WTC11 (cell line): ENCODE data around the gene GRM8. TPM values are rescaled to one million over a fixed set of nuclear protein-coding genes. Genes with fewer than 3 reads are reported as not detected.

Experiments used
- ATAC-seq: fragments of 200-7000 bp; cut with Tn5 transposase; 2 replicates; pipeline ENCODE4 v1.10.0; 2021; ENCODE audit warnings: mild to moderate bottlenecking, moderate library complexity
- CTCF ChIA-PET: fragments of 300-600 bp; sonication (Branson Sonifier 250); formaldehyde crosslinking; loops from one replicate; lab custom pipeline; 2021; ENCODE audit warnings: antibody characterized with exemption; lab: Charles Lee
- POLR2A ChIA-PET: fragments of 350-600 bp; sonication (Branson Sonifier 250); formaldehyde crosslinking; loops from one replicate; lab custom pipeline; 2021; ENCODE audit warnings: antibody characterized with exemption; lab: Charles Lee
- DNase-seq: peaks from one replicate; pipeline ENCODE4 v3.0.0; 2021; ENCODE audit warnings: low spot score
- H3K27ac Mint-ChIP-seq: 2 replicates; pipeline ENCODE4 v1.8.0; 2021; ENCODE audit warnings: mixed read lengths
- H3K27me3 Mint-ChIP-seq: 2 replicates; pipeline ENCODE4 v1.8.0; 2021; ENCODE audit warnings: low read depth, mild to moderate bottlenecking, moderate library complexity, mixed read lengths
- H3K36me3 Mint-ChIP-seq: 2 replicates; pipeline ENCODE4 v1.8.0; 2021; ENCODE audit warnings: mixed read lengths
- H3K4me1 Mint-ChIP-seq: 2 replicates; pipeline ENCODE4 v1.8.0; 2022; ENCODE audit warnings: mixed read lengths
- H3K4me3 Mint-ChIP-seq: 2 replicates; pipeline ENCODE4 v1.8.0; 2021; ENCODE audit warnings: mild to moderate bottlenecking, moderate library complexity, mixed read lengths
- H3K9me3 Mint-ChIP-seq: 2 replicates; pipeline ENCODE4 v1.8.0; 2021; ENCODE audit warnings: mixed read lengths
- CBFB ChIP-seq: sonication (generic); formaldehyde crosslinking; IDR thresholded peaks from 2 replicates; pipeline ENCODE4 v1.8.1; 2022; ENCODE audit warnings: mild to moderate bottlenecking, low read depth, missing genetic modification reagents
- GABPB1 ChIP-seq: sonication (generic); formaldehyde crosslinking; IDR thresholded peaks from 2 replicates; pipeline ENCODE4 v1.8.1; 2023; ENCODE audit warnings: mild to moderate bottlenecking, missing genetic modification reagents
- GTF2I ChIP-seq: fragments of 250-450 bp; sonication (Bioruptor Pico); conservative IDR thresholded peaks from 2 replicates; pipeline ENCODE4 v1.4.0; 2021; ENCODE audit warnings: mild to moderate bottlenecking
- IRF2 ChIP-seq: sonication (generic); formaldehyde crosslinking; IDR thresholded peaks from 2 replicates; pipeline ENCODE4 v1.8.0; 2022; ENCODE audit warnings: low read depth, missing genetic modification reagents, borderline replicate concordance
- JUN ChIP-seq: sonication (generic); formaldehyde crosslinking; IDR thresholded peaks from 2 replicates; pipeline ENCODE4 v1.8.0; 2023; ENCODE audit warnings: mild to moderate bottlenecking, missing genetic modification reagents
- NFATC4 ChIP-seq: fragments of 250-450 bp; sonication (Bioruptor Pico); IDR thresholded peaks from 2 replicates; pipeline ENCODE4 v1.9.0; 2021; ENCODE audit warnings: mild to moderate bottlenecking
- NR2C2 ChIP-seq: sonication (generic); formaldehyde crosslinking; IDR thresholded peaks from 2 replicates; pipeline ENCODE4 v1.8.0; 2022; ENCODE audit warnings: mild to moderate bottlenecking, missing genetic modification reagents
- OVOL2 ChIP-seq: fragments of 250-450 bp; sonication (Bioruptor Pico); IDR thresholded peaks from 2 replicates; pipeline ENCODE4 v1.9.0; 2021; ENCODE audit warnings: mild to moderate bottlenecking, borderline replicate concordance
- PRRX2 ChIP-seq: fragments of 250-450 bp; sonication (Bioruptor Pico); IDR thresholded peaks from 2 replicates; pipeline ENCODE4 v1.8.0; 2021; ENCODE audit warnings: mild to moderate bottlenecking
- SMAD4 ChIP-seq: sonication (generic); formaldehyde crosslinking; IDR thresholded peaks from 2 replicates; pipeline ENCODE4 v1.8.0; 2022; ENCODE audit warnings: mild to moderate bottlenecking, missing genetic modification reagents
- SP1 ChIP-seq: sonication (generic); formaldehyde crosslinking; conservative IDR thresholded peaks from 2 replicates; pipeline ENCODE4 v1.8.1; 2022; ENCODE audit warnings: missing genetic modification reagents
- TCF7 ChIP-seq: sonication (generic); formaldehyde crosslinking; IDR thresholded peaks from 2 replicates; pipeline ENCODE4 v1.8.0; 2022; ENCODE audit warnings: mild to moderate bottlenecking, low read depth, missing genetic modification reagents, moderate library complexity
- TEAD4 ChIP-seq: sonication (generic); formaldehyde crosslinking; IDR thresholded peaks from 2 replicates; pipeline ENCODE4 v1.8.0; 2022; ENCODE audit warnings: mild to moderate bottlenecking, missing genetic modification reagents
- ZNF138 ChIP-seq: sonication (generic); formaldehyde crosslinking; conservative IDR thresholded peaks from 2 replicates; pipeline ENCODE4 v1.8.1; 2022; ENCODE audit warnings: mild to moderate bottlenecking, moderate library complexity, missing genetic modification reagents
- total RNA-seq: library from RNA; stranded (reverse); gene quantifications from 3 replicates; pipeline ENCODE4 v1.2.3, GENCODE V29; 2021
- TF ChIP-seq, protein P1 (sequence below): sonication (generic); formaldehyde crosslinking; IDR thresholded peaks from 2 replicates; pipeline ENCODE4 v1.8.1; 2023; ENCODE audit warnings: mild to moderate bottlenecking, missing genetic modification reagents, moderate library complexity
- TF ChIP-seq, protein P2 (sequence below): sonication (generic); formaldehyde crosslinking; IDR thresholded peaks from 2 replicates; pipeline ENCODE4 v1.8.1; 2023; ENCODE audit warnings: mild to moderate bottlenecking, missing genetic modification reagents
- TF ChIP-seq, protein P3 (sequence below): sonication (generic); formaldehyde crosslinking; IDR thresholded peaks from 2 replicates; pipeline ENCODE4 v1.8.1; 2022; ENCODE audit warnings: low read depth, missing genetic modification reagents, borderline replicate concordance
- TF ChIP-seq, protein P4 (sequence below): fragments of 250-450 bp; sonication (Bioruptor Pico); IDR thresholded peaks from 2 replicates; pipeline ENCODE4 v1.9.0; 2021; ENCODE audit warnings: moderate library complexity, mild to moderate bottlenecking, inconsistent platforms, borderline replicate concordance
- TF ChIP-seq, protein P5 (sequence below): sonication (generic); formaldehyde crosslinking; IDR thresholded peaks from 2 replicates; pipeline ENCODE4 v1.8.0; 2023; ENCODE audit warnings: missing genetic modification reagents
- TF ChIP-seq, protein P6 (sequence below): sonication (generic); formaldehyde crosslinking; IDR thresholded peaks from 2 replicates; pipeline ENCODE4 v1.8.1; 2023; ENCODE audit warnings: mild to moderate bottlenecking, moderate library complexity, missing genetic modification reagents
- TF ChIP-seq, protein P7 (sequence below): sonication (generic); formaldehyde crosslinking; IDR thresholded peaks from 2 replicates; pipeline ENCODE4 v1.8.0; 2022; ENCODE audit warnings: mild to moderate bottlenecking, missing genetic modification reagents
- TF ChIP-seq, protein P8 (sequence below): fragments of 200-600 bp; IDR thresholded peaks from 2 replicates; pipeline ENCODE4 v1.8.0; 2022; ENCODE audit warnings: antibody characterized with exemption

Gene GRM8
- total RNA-seq, 1 experiment from 2014 or later = 2.3 TPM

DNA sequence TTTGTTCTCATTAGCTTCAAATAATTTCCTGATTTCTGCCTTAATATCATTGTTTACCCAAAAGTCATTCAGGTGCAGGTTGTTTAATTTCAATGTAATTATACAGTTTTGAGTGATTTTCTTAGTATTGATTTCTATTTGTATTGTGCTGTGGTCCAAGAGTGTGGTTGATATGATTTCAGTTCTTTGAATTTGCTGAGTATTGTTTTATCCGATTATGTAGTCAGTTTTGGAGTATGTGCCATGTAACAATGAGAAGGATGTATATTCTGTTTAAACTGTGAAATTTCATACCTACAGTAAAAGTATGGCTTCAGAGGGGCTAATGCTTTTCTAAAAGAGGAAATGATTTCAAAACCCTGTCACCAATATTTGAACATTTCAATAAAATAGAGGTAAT is 17.4 kb upstream of the GRM8 start (continued):
- TF ChIP-seq, protein P1, sequence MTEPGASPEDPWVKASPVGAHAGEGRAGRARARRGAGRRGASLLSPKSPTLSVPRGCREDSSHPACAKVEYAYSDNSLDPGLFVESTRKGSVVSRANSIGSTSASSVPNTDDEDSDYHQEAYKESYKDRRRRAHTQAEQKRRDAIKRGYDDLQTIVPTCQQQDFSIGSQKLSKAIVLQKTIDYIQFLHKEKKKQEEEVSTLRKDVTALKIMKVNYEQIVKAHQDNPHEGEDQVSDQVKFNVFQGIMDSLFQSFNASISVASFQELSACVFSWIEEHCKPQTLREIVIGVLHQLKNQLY (CRISPR knock-in tag) = no peak
- TF ChIP-seq, protein P2, sequence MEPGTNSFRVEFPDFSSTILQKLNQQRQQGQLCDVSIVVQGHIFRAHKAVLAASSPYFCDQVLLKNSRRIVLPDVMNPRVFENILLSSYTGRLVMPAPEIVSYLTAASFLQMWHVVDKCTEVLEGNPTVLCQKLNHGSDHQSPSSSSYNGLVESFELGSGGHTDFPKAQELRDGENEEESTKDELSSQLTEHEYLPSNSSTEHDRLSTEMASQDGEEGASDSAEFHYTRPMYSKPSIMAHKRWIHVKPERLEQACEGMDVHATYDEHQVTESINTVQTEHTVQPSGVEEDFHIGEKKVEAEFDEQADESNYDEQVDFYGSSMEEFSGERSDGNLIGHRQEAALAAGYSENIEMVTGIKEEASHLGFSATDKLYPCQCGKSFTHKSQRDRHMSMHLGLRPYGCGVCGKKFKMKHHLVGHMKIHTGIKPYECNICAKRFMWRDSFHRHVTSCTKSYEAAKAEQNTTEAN (CRISPR knock-in tag) = no peak
- TF ChIP-seq NR2C2 (CRISPR knock-in tag) (no peak), TCF7 (CRISPR knock-in tag) (no peak), JUN (CRISPR knock-in tag) (no peak), NFATC4 (CRISPR knock-in tag) (no peak), CBFB (CRISPR knock-in tag) (no peak), SMAD4 (CRISPR knock-in tag) (no peak), GABPB1 (no peak)
- TF ChIP-seq, protein P3, sequence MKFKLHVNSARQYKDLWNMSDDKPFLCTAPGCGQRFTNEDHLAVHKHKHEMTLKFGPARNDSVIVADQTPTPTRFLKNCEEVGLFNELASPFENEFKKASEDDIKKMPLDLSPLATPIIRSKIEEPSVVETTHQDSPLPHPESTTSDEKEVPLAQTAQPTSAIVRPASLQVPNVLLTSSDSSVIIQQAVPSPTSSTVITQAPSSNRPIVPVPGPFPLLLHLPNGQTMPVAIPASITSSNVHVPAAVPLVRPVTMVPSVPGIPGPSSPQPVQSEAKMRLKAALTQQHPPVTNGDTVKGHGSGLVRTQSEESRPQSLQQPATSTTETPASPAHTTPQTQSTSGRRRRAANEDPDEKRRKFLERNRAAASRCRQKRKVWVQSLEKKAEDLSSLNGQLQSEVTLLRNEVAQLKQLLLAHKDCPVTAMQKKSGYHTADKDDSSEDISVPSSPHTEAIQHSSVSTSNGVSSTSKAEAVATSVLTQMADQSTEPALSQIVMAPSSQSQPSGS (CRISPR knock-in tag) = no peak
- TF ChIP-seq, protein P4, sequence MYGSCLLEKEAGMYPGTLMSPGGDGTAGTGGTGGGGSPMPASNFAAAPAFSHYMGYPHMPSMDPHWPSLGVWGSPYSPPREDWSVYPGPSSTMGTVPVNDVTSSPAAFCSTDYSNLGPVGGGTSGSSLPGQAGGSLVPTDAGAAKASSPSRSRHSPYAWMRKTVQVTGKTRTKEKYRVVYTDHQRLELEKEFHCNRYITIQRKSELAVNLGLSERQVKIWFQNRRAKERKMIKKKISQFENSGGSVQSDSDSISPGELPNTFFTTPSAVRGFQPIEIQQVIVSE = no peak
- TF ChIP-seq, protein P5, sequence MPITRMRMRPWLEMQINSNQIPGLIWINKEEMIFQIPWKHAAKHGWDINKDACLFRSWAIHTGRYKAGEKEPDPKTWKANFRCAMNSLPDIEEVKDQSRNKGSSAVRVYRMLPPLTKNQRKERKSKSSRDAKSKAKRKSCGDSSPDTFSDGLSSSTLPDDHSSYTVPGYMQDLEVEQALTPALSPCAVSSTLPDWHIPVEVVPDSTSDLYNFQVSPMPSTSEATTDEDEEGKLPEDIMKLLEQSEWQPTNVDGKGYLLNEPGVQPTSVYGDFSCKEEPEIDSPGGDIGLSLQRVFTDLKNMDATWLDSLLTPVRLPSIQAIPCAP (CRISPR knock-in tag) = no peak
- TF ChIP-seq, protein P6, sequence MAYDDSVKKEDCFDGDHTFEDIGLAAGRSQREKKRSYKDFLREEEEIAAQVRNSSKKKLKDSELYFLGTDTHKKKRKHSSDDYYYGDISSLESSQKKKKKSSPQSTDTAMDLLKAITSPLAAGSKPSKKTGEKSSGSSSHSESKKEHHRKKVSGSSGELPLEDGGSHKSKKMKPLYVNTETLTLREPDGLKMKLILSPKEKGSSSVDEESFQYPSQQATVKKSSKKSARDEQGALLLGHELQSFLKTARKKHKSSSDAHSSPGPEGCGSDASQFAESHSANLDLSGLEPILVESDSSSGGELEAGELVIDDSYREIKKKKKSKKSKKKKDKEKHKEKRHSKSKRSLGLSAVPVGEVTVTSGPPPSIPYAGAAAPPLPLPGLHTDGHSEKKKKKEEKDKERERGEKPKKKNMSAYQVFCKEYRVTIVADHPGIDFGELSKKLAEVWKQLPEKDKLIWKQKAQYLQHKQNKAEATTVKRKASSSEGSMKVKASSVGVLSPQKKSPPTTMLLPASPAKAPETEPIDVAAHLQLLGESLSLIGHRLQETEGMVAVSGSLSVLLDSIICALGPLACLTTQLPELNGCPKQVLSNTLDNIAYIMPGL (CRISPR knock-in tag) = no peak

DNA sequence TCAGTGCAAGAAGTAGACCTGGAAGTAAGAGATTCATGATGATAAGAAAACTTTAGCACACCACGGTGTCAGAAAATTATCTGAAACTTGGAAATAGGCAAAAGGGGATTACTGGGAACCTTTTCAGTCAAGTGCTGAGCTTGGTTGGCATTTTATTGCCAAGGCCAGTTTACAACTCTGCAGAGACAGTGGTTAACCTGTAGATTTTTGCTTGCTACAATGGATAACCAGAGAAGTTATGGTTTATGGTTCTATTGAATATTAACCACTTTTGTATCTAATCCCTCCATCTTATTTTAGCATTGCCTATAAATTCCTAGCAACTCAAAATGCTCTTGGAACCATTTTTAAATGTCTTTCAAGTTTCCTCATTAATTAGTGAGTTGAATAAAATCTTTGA is 13.3 kb upstream of the GRM8 start:
- ChIA-PET CTCF (no interaction called here), POLR2A (no interaction called here)
- Mint-ChIP-seq H3K4me1 (no peaks in the 10 kb centered on the region), H3K4me3 (no peak overlapping the region), H3K27ac (no peak overlapping the region), H3K9me3 (no peaks in the 10 kb centered on the region), H3K36me3 (no peaks in the 10 kb centered on the region), H3K27me3 (peaks cover 64% of the 10 kb centered on the region)
- DNase-seq (no peak), ATAC-seq (no peak)
- TF ChIP-seq ZNF138 (CRISPR knock-in tag) = no peak
- TF ChIP-seq, protein P7, sequence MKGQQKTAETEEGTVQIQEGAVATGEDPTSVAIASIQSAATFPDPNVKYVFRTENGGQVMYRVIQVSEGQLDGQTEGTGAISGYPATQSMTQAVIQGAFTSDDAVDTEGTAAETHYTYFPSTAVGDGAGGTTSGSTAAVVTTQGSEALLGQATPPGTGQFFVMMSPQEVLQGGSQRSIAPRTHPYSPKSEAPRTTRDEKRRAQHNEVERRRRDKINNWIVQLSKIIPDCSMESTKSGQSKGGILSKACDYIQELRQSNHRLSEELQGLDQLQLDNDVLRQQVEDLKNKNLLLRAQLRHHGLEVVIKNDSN (CRISPR knock-in tag) = no peak
- TF ChIP-seq, all 79 proteins: peak for 0

DNA sequence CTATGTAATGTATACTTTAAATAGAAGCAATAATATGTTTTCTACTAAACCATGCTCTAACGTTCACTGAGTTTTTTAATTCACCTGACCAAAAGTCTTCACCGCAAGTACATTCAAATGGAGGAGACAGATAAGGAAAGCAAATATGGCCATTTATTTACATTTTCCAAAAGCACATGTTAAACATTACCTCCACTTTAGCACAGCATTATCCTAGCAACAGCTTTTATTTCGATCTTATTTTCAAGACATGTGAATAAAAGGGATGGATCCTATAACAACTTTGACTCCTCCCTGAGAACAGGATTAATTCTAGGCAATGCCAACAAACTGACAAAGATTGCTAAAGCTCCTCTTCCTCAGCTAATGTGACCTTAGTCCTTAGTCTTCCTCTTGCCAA is 11.5 kb upstream of the GRM8 start:
- H3K4me3 Mint-ChIP-seq = no peak overlapping the region
- H3K4me1 Mint-ChIP-seq = no peaks in the 10 kb centered on the region
- peaks cover 6% of the 10 kb centered on the region for H3K9me3 Mint-ChIP-seq
- no peak for DNase-seq
- no peaks in the 10 kb centered on the region for H3K36me3 Mint-ChIP-seq
- ChIA-PET CTCF (no interaction called here), POLR2A (no interaction called here)
- ATAC-seq = no peak
- H3K27me3 Mint-ChIP-seq = peaks cover 65% of the 10 kb centered on the region
- H3K27ac Mint-ChIP-seq = no peak overlapping the region
- TF ChIP-seq, protein P1 (CRISPR knock-in tag) = no peak
- TF ChIP-seq, protein P8, sequence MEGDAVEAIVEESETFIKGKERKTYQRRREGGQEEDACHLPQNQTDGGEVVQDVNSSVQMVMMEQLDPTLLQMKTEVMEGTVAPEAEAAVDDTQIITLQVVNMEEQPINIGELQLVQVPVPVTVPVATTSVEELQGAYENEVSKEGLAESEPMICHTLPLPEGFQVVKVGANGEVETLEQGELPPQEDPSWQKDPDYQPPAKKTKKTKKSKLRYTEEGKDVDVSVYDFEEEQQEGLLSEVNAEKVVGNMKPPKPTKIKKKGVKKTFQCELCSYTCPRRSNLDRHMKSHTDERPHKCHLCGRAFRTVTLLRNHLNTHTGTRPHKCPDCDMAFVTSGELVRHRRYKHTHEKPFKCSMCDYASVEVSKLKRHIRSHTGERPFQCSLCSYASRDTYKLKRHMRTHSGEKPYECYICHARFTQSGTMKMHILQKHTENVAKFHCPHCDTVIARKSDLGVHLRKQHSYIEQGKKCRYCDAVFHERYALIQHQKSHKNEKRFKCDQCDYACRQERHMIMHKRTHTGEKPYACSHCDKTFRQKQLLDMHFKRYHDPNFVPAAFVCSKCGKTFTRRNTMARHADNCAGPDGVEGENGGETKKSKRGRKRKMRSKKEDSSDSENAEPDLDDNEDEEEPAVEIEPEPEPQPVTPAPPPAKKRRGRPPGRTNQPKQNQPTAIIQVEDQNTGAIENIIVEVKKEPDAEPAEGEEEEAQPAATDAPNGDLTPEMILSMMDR = no peak
- TF ChIP-seq GTF2I (CRISPR knock-in tag) (no peak), IRF2 (CRISPR knock-in tag) (no peak), SP1 (CRISPR knock-in tag) (no peak), TEAD4 (CRISPR knock-in tag) (no peak), OVOL2 (CRISPR knock-in tag) (no peak), PRRX2 (CRISPR knock-in tag) (no peak)
